ENCODE data around the gene ANKRD11. TPM values are rescaled to one million over a fixed set of nuclear protein-coding genes. Genes with fewer than 3 reads are reported as not detected.
"Not testable (repeated sequence)": the region's sequence is repeated elsewhere in the genome, so short reads cannot be mapped to it uniquely, and the experiment has no call there.

The ANKRD11 gene
- total RNA-seq, 1 donor from 2014 or later = 165 TPM

DNA sequence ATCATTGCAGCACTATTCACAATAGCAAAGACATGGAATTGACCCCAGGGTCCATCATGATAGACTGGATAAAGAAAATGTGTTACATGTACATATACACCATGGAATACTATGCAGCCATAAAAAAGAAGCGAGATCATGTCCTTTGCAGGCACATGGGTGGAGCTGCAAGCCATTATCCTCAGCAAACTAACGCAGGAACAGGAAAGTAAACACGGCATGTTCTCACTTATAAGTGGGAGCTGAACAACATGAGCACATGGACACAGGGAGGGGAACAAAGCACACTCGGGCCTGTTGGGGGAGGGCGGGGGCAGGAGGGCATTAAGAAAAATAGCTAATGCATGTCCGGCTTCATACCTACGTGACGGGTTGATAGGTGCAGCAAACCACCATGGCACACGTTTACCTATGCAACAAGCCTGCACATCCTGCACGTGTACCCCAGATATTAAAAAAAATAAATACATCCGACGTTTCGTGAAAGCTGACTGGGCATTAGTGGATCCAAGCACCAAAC, 243.9 kb downstream of the ANKRD11 start:
- peaks cover under 1% of the 10 kb centered on the region for H3K4me1 Mint-ChIP-seq (ENCODE audit: unreplicated experiment)
- peak overlapping the region; percentile 11 for H3K27ac Mint-ChIP-seq (ENCODE audit: unreplicated experiment)

DNA sequence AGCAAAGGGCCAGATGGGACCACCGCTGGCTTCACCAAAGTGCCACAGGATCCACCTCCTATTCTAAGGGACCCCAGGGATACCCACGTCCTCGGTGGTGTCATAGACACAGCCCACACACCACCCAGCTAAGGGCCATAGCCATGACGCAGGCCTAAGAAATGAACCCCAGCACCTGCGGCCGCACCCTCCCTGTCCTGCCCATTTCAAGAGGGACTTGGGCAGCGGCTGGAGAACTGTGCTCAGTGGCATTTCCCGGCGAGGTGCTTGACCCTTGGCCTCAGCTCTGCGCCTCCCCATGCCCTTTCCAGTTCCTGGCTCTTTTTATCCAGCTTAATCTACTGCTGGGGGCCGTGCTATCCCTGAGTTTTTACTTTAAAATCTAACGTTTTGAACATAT, 245.6 kb downstream of the ANKRD11 start:
- H3K27ac Mint-ChIP-seq (ENCODE audit: unreplicated experiment) = no peak overlapping the region

More for the DNA sequence above, 243.9 kb downstream of the ANKRD11 start:
- Mint-ChIP-seq H3K27me3 (ENCODE audit: unreplicated experiment) (peaks cover 21% of the 10 kb centered on the region), H3K4me3 (ENCODE audit: unreplicated experiment) (peak overlapping the region; percentile 75), H3K9me3 (ENCODE audit: unreplicated experiment) (peaks cover 8% of the 10 kb centered on the region), H3K36me3 (ENCODE audit: low read depth, unreplicated experiment) (peaks cover 16% of the 10 kb centered on the region)
- DNase-seq (ENCODE audit: low spot score) = no peak
- TF ChIP-seq CTCF (IDR thresholded peaks at IDR 0.05; ENCODE audit: unreplicated experiment) = no peak

GRCh38 chr16:89244264-89244663, 246.1 kb downstream of the ANKRD11 start:
- H3K27ac Mint-ChIP-seq (ENCODE audit: unreplicated experiment); DNase-seq (ENCODE audit: low spot score); H3K36me3 Mint-ChIP-seq (ENCODE audit: low read depth, unreplicated experiment); H3K4me3 Mint-ChIP-seq (ENCODE audit: unreplicated experiment); H3K4me1 Mint-ChIP-seq (ENCODE audit: unreplicated experiment); H3K9me3 Mint-ChIP-seq (ENCODE audit: unreplicated experiment): not testable (repeated sequence)
- H3K27me3 Mint-ChIP-seq (ENCODE audit: unreplicated experiment) = peaks cover 20% of the 10 kb centered on the region

More for the DNA sequence above, 245.6 kb downstream of the ANKRD11 start:
- Mint-ChIP-seq H3K4me3 (ENCODE audit: unreplicated experiment) (no peak overlapping the region), H3K36me3 (ENCODE audit: low read depth, unreplicated experiment) (peaks cover 9% of the 10 kb centered on the region), H3K9me3 (ENCODE audit: unreplicated experiment) (peaks cover under 1% of the 10 kb centered on the region), H3K27me3 (ENCODE audit: unreplicated experiment) (peaks cover 22% of the 10 kb centered on the region), H3K4me1 (ENCODE audit: unreplicated experiment) (peaks cover 7% of the 10 kb centered on the region)
- TF ChIP-seq CTCF (IDR thresholded peaks at IDR 0.05; ENCODE audit: unreplicated experiment) = no peak
- no peak for DNase-seq (ENCODE audit: low spot score)

DNA sequence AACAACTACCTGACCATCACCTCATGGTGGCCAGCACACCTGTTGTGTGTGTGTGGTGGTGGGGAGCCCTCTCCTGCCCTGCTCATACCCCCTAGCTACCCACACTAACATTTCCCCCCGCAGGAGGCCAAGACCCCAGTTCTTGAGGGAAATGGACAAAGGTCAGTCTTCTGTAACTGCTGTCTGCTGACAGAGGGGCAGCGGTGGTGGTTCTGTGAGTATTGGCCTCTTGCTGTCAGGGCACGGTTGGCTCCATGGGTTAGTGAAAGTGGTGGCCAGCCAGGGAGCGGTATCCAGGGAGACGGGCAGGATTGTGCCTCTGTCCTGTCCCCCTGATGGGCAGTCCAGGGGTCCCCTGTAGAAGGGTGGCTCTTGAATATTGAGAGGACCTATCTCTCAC, 246.7 kb downstream of the ANKRD11 start:
- peaks cover 20% of the 10 kb centered on the region for H3K27me3 Mint-ChIP-seq (ENCODE audit: unreplicated experiment)
- TF ChIP-seq CTCF (IDR thresholded peaks at IDR 0.05; ENCODE audit: unreplicated experiment) = no peak

DNA sequence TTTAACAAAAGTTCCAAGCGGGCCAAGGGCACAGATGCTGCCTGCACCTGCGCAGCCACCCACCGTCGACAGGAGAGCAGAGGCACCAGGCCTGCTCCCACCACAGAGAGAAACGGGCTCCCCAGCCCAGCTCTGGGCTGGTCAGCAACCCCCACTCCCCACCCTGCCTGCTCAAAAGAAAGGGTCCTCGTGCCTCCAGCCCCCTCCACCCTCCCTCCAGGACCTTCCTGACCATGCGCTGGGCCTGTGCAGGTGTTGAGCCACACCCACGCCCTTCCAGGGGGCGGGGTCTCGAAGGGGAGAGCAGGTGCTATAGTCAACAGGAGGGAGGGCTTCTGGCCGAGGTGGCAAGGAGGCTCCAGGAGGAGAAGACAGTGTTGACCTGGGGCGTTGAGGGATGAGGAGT, 247.6 kb downstream of the ANKRD11 start:
- Mint-ChIP-seq H3K27ac (ENCODE audit: unreplicated experiment) (no peak overlapping the region), H3K36me3 (ENCODE audit: low read depth, unreplicated experiment) (peaks cover 8% of the 10 kb centered on the region), H3K27me3 (ENCODE audit: unreplicated experiment) (peaks cover 19% of the 10 kb centered on the region), H3K4me1 (ENCODE audit: unreplicated experiment) (peaks cover 8% of the 10 kb centered on the region), H3K4me3 (ENCODE audit: unreplicated experiment) (no peak overlapping the region), H3K9me3 (ENCODE audit: unreplicated experiment) (no peaks in the 10 kb centered on the region)
- TF ChIP-seq CTCF (IDR thresholded peaks at IDR 0.05; ENCODE audit: unreplicated experiment) = no peak
- DNase-seq (ENCODE audit: low spot score) = no peak

More for the DNA sequence above, 246.7 kb downstream of the ANKRD11 start:
- no peak overlapping the region for H3K4me3 Mint-ChIP-seq (ENCODE audit: unreplicated experiment)
- peaks cover 8% of the 10 kb centered on the region for H3K4me1 Mint-ChIP-seq (ENCODE audit: unreplicated experiment)
- no peaks in the 10 kb centered on the region for H3K9me3 Mint-ChIP-seq (ENCODE audit: unreplicated experiment)
- no peak for DNase-seq (ENCODE audit: low spot score)
- no peak overlapping the region for H3K27ac Mint-ChIP-seq (ENCODE audit: unreplicated experiment)
- peaks cover 6% of the 10 kb centered on the region for H3K36me3 Mint-ChIP-seq (ENCODE audit: low read depth, unreplicated experiment)
